A172 (cell line): Measurements from ENCODE around the gene MAP7D1. TPM values are rescaled to one million over a fixed set of nuclear protein-coding genes. Genes with fewer than 3 reads are reported as not detected.

Source experiments
- DNase-seq: peaks from one replicate; pipeline ENCODE4 v3.0.0-alpha.2; 2015; ENCODE audit warnings: low spot score
- total RNA-seq: library from RNA; depleted of rRNA; stranded (reverse); fragments of >200 nt; shearing (Covaris generic); gene quantifications from 2 replicates; pipeline ENCODE4 v1.2.3, GENCODE V29; 2014; rRNA removed

The MAP7D1 gene
- total RNA-seq = 91.2 and 136 TPM in 2 replicates

- peak; percentile 52 for DNase-seq
Observed at GRCh38 chr1:36155408-36156328, at the start of gene MAP7D1. MAP7D1 (plus strand) TSS chr1:36156160; CDS start chr1:36156418, 258 bp downstream.

- no peak for DNase-seq
Observed at GRCh38 chr1:36106269-36106668, 49.7 kb upstream of the MAP7D1 start.

- DNase-seq = no peak
Observed at GRCh38 chr1:36107394-36107793, 48.6 kb upstream of the MAP7D1 start.

- peak; percentile 66 for DNase-seq
Observed at GRCh38 chr1:36108314-36108713, 47.6 kb upstream of the MAP7D1 start.

GRCh38 chr1:36109041-36109679 is 46.8 kb upstream of the MAP7D1 start:
- peak; percentile 84 for DNase-seq

GRCh38 chr1:36111151-36111550 is 44.8 kb upstream of the MAP7D1 start:
- no peak for DNase-seq

GRCh38 chr1:36112823-36113222 is 43.1 kb upstream of the MAP7D1 start:
- no peak for DNase-seq

GRCh38 chr1:36114371-36114770 is 41.6 kb upstream of the MAP7D1 start:
- no peak for DNase-seq

- DNase-seq = peak; percentile 45
Observed at GRCh38 chr1:36115200-36115669, 40.7 kb upstream of the MAP7D1 start.

GRCh38 chr1:36115931-36116330 is 40.0 kb upstream of the MAP7D1 start:
- DNase-seq = no peak

GRCh38 chr1:36116901-36117300 is 39.1 kb upstream of the MAP7D1 start:
- no peak for DNase-seq

GRCh38 chr1:36118447-36119204 is 37.3 kb upstream of the MAP7D1 start:
- DNase-seq = no peak

- DNase-seq = no peak
Observed at GRCh38 chr1:36119456-36119855, 36.5 kb upstream of the MAP7D1 start.

GRCh38 chr1:36122062-36123030 is 33.6 kb upstream of the MAP7D1 start:
- DNase-seq = no peak

- DNase-seq = no peak
Observed at GRCh38 chr1:36123356-36123755, 32.6 kb upstream of the MAP7D1 start.

- no peak for DNase-seq
Observed at GRCh38 chr1:36124404-36125128, 31.4 kb upstream of the MAP7D1 start.

GRCh38 chr1:36125129-36125991 is 30.6 kb upstream of the MAP7D1 start, which contains the start of gene COL8A2:
COL8A2 (minus strand) TSS chr1:36125222; CDS start chr1:36100242, 24,980 bp downstream.
- no peak for DNase-seq

GRCh38 chr1:36126005-36126716 is 29.8 kb upstream of the MAP7D1 start:
- no peak for DNase-seq
